CD4-positive, alpha-beta T cell treated with Interleukin-6 for 4 hours (primary cell): ENCODE measurements around the gene C20orf144.
"Not testable (repeated sequence)": the region's sequence is repeated elsewhere in the genome, so short reads cannot be mapped to it uniquely, and the experiment has no call there.

Source experiments
- DNase-seq: peaks from one replicate; pipeline ENCODE4 v3.0.0-alpha.2; 2020; ENCODE audit warnings: mixed read lengths

The C20orf144 gene

DNA sequence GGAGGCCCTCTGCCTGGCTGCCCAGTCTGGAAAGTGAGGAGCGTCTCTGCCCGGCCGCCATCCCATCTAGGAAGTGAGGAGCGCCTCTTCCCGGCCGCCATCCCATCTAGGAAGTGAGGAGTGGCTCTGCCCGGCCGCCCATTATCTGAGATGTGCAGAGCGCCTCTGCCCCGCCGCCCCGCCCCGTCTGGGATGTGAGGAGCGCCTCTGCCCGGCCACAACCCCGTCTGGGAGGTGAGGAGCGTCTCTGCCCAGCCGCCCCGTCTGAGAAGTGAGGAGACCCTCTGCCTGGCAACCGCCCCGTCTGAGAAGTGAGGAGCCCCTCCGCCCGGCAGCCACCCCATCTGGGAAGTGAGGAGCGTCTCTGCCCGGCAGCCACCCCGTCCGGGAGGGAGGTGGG is 36.8 kb downstream of the C20orf144 start:
- not testable (repeated sequence) for DNase-seq

DNA sequence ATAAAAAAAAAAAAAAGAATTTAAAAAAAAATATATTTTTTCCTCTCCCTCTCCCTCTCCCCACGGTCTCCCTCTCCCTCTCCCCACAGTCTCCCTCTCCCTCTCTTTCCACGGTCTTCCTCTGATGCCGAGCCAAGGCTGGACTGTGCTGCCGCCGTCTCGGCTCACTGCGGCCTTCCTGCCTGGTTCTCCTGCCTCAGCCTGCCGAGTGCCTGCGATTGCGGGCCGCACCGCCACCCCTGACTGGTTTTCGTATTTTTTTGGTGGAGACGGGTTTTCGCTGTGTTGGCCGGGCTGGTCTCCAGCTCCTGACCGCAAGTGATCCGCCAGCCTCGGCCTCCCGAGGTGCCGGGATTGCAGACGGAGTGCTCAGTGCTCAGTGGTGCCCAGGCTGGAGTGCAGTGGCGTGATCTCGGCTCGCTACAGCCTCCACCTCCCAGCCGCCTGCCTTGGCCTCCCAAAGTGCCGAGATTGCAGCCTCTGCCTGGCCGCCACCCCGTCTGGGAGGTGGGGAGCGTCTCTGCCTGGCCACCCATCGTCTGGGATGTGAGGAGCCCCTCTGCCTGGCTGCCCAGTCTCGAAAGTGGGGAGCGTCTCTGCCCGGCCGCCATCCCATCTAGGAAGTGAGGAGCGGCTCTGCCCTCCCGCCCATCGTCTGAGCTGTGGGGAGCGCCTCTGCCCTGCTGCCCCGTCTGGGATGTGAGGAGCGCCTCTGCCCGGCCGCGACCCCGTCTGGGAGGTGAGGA is 38.7 kb downstream of the C20orf144 start:
- DNase-seq, result not testable (repeated sequence)

DNA sequence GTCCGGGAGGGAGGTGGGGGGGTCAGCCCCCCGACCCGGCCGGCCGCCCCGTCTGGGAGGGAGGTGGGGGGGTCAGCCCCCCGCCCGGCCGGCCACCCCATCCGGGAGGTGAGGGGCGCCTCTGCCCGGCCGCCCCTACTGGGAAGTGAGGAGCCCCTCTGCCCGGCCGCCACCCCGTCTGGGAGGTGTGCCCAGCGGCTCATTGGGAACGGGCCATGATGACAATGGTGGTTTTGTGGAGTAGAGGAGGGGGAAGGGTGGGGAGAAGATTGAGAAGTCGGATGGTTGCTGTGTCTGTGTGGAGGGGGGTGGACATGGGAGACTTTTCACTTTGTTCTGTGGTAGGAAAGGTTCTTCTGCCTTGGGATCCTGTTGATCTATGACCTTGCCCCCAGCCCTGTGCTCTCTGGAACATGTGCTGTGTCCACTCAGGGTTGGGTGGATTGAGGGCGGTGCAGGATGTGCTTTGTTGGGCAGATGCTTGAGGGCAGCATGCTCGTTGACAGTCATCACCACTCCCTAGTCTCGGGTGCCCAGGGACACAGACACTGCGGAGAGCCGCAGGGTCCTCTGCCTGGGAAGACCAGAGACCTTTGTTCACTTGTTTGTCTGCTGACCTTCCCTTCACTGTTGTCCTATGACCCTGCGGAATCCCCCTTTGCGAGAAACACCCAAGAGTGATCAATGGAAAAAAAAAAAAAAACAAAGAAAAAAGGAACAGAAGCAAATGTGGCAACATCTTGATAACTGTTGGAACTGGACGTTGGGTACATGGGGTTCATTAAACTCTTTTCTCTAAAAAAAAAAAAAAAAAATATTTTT is 39.7 kb downstream of the C20orf144 start:
- DNase-seq, result no peak

GRCh38 chr20:33702861-33703260 is 40.7 kb downstream of the C20orf144 start:
- no peak for DNase-seq

- DNase-seq, result no peak
Observed at GRCh38 chr20:33703498-33704137, 41.5 kb downstream of the C20orf144 start.

GRCh38 chr20:33704197-33704924 is 42.2 kb downstream of the C20orf144 start:
- no peak for DNase-seq

DNA sequence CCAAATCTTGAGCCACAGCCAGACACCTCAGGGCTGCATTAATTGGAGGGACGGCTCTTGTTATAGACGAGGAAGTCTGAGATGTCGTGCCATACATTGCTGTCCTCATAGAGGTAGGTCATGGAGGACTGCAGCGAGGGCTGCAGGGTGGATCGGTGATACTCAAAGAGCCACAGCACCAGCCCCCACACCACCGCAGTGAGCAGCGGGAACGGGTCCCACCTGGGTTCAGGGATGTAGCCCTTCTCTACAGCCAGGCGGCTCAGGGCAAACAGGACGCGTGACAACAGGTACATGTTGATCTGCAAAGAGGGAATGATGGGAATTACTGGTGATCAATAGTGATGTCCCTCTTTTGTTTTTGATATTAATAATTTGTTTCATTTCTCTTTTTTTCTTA is 45.5 kb downstream of the C20orf144 start:
- DNase-seq, result no peak

DNA sequence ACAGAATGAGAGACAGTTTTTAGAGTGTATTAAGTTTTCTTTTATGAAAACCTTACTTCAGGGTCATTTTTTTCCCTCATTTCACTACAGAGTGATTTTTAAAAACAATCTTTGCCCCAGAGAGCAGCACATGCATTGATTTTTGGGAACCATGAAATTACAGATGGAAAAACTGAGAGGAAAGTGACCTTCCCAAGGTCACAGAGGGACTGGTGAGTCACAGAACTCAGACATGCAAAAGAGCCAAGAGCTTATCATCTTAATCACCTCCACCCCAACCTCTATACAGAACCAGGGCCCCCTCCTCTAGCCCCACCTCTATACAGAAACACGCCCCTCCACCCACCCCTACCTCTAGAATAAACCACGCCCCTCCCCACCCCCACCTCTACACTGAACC is 47.3 kb downstream of the C20orf144 start:
- DNase-seq, result no peak

GRCh38 chr20:33709905-33710541 is 47.9 kb downstream of the C20orf144 start:
- DNase-seq, result no peak

- DNase-seq, result no peak
Observed at GRCh38 chr20:33710681-33711445, 48.7 kb downstream of the C20orf144 start.

GRCh38 chr20:33711446-33711738 is 49.3 kb downstream of the C20orf144 start:
- no peak for DNase-seq
